Memory B cell (primary cell): Measurements from ENCODE around the gene CRKL.

Experiments used
- ATAC-seq: fragments of 150-1000 bp; cut with Tn5 transposase; 2 replicates; pipeline ENCODE4 v1.10.0; 2021; ENCODE audit warnings: low read depth, mild to moderate bottlenecking, moderate library complexity
- DNase-seq, 2 donors: peaks; one replicate each; pipeline ENCODE4 v3.0.0; 2022; ENCODE audit warnings: low spot score in 2 of 2
- H3K27ac Mint-ChIP-seq: one replicate; pipeline ENCODE4 v1.8.0; 2022; ENCODE audit warnings: mild to moderate bottlenecking, moderate library complexity, mixed read lengths
- H3K27me3 Mint-ChIP-seq: one replicate; pipeline ENCODE4 v1.8.0; 2022; ENCODE audit warnings: mixed read lengths
- H3K36me3 Mint-ChIP-seq: one replicate; pipeline ENCODE4 v1.8.0; 2022; ENCODE audit warnings: mild to moderate bottlenecking, mixed read lengths
- H3K4me1 Mint-ChIP-seq: one replicate; pipeline ENCODE4 v1.8.0; 2022; ENCODE audit warnings: mixed read lengths
- H3K4me3 Mint-ChIP-seq: one replicate; pipeline ENCODE4 v1.8.0; 2022; ENCODE audit warnings: mild to moderate bottlenecking, moderate library complexity, mixed read lengths
- H3K9me3 Mint-ChIP-seq: one replicate; pipeline ENCODE4 v1.8.0; 2022; ENCODE audit warnings: mixed read lengths

CRKL gene

DNA sequence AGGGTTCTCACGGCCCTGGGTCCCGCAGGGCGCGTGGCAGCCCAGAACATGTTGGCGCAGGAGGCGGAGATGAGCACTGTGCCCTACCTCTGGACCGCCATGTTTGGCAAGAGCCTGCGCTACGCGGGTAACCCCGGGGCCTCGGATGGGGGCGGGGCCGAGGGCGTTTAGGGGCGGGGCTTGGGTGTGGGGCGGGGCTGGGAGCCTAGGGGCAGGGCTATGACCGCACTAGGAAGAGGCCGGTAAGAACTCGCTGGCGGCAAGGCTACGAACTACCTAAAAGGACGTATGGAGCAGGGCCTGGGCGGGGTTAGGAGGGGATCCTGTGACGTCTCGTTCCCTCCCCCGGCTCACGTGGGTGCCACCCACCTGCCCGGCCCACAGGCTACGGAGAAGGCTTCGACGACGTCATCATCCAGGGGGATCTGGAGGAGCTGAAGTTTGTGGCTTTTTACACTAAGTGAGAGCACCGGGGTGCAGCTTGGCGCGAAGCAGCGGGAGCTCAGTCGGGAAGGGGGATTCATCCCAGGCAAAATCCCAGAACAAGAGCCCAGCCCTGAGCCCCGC lies 62.1 kb downstream of the CRKL start:
- Mint-ChIP-seq H3K9me3 (peaks cover 3% of the 10 kb centered on the region), H3K4me3 (peak overlapping the region; percentile 75)

DNA sequence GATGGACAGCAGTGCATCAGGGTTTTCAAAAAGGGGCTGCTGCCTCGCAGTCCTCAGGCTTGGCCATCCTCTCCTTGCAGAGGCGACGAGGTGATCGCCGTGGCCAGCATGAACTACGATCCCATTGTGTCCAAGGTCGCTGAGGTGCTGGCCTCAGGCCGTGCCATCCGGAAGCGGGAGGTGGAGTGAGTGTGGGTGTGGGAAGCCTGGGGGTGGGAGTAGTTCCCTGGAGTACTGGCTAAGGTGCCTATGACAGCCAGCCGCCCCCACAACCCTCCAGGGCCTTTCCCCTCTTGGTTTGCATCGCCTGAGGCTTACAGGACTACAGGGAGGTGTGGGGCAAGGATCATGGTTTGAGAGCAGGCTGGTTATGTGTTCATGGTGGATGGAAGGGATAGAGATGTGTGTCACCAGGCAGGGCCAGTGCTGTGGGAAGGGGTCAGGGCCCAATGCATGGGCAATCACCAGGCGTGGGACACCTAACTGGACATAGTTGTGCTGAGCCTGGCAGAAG lies 62.8 kb downstream of the CRKL start:
- H3K27ac Mint-ChIP-seq, result no peak overlapping the region
- peaks cover 5% of the 10 kb centered on the region for H3K36me3 Mint-ChIP-seq
- peaks cover 3% of the 10 kb centered on the region for H3K27me3 Mint-ChIP-seq
- H3K4me3 Mint-ChIP-seq, result no peak overlapping the region
- H3K4me1 Mint-ChIP-seq, result peaks cover 26% of the 10 kb centered on the region
- DNase-seq, result no peak
- peaks cover 3% of the 10 kb centered on the region for H3K9me3 Mint-ChIP-seq
- no peak for ATAC-seq

More for the DNA sequence above, 62.1 kb downstream of the CRKL start:
- Mint-ChIP-seq H3K4me1 (peaks cover 26% of the 10 kb centered on the region), H3K36me3 (peaks cover 5% of the 10 kb centered on the region), H3K27me3 (peaks cover 3% of the 10 kb centered on the region), H3K27ac (peak overlapping the region; percentile 81)
- ATAC-seq, result peak; percentile 77
- peak in 1 of 2 donors; percentile 58 for DNase-seq

DNA sequence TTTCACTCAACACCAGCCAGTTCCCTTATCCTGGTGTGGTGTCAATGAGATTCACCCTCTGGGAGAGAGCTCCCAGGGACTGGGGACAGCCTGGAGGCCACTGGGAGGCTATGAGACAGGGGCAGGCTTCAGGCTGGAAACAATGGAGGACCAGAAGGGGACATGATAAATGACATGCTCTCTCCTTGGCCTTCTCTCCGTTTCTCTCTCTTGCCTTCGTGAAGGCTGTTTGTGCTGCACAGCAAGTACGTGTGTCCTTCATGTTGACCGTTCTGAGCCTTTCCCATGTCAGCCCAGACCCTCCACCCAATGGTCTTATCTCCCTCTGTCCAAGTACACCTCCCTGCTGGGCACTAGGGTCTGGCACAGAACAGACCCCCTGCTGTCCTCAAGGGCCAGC lies 63.3 kb downstream of the CRKL start:
- Mint-ChIP-seq H3K9me3 (peaks cover 3% of the 10 kb centered on the region), H3K36me3 (peaks cover 5% of the 10 kb centered on the region), H3K4me1 (peaks cover 26% of the 10 kb centered on the region), H3K4me3 (no peak overlapping the region), H3K27me3 (peaks cover 3% of the 10 kb centered on the region), H3K27ac (no peak overlapping the region)
- DNase-seq (no peak), ATAC-seq (no peak)

- Mint-ChIP-seq H3K4me1 (peaks cover 26% of the 10 kb centered on the region), H3K27me3 (peaks cover 3% of the 10 kb centered on the region), H3K9me3 (peaks cover 3% of the 10 kb centered on the region), H3K36me3 (peaks cover 5% of the 10 kb centered on the region), H3K27ac (peak overlapping the region; percentile 90), H3K4me3 (peak overlapping the region; percentile 93)
- ATAC-seq, result no peak
- no peak for DNase-seq
Measured at GRCh38 chr22:20980938-20981722, 63.9 kb downstream of the CRKL start.

DNA sequence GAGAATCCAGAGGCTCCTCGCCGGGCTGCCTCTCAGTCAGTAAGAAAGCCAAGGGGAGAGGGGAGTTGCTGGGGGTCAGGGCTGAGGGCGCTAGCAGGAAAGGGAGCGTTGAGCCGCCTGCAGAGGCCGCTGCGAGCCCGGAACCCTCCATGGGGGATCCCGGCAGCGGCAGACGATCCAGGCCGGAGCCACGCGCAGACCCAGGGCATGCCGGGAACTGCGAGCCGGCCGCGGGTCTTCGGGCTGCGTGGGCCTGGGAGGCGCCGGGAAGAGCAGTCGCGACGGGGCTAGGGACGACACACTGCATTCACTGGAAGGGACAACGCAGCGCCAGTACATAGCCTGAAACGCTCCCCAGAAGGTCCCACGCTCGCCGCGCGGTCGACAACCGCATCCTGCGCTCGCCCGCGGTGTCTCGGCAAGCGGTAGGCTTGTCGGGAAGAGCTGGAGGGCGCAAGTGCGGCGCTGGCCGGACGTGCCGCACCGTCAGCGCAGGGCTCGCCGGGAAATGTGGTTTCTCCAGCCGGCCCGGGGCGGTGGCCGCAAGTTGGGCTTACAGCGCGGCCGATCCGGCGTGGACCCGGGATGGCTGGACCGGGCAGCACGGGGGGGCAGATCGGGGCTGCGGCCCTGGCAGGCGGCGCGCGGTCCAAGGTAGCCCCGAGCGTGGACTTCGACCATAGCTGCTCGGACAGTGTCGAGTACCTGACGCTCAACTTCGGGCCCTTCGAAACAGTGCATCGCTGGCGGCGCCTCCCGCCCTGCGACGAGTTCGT lies 64.8 kb downstream of the CRKL start, which contains the start of gene LZTR1:
LZTR1 (plus strand) TSS at position 511 of the 776 bp plus-strand sequence; CDS start at position 586, 75 bp downstream.
- Mint-ChIP-seq H3K27me3 (peaks cover 3% of the 10 kb centered on the region), H3K27ac (peak within 1 kb of the TSS; percentile 90), H3K4me1 (peaks cover 28% of the 10 kb centered on the region), H3K36me3 (peaks cover 8% of the 10 kb centered on the region), H3K4me3 (peak within 1 kb of the TSS; percentile 93), H3K9me3 (peaks cover 3% of the 10 kb centered on the region)
- ATAC-seq, result peak; percentile 74
- DNase-seq, result peak; percentile 53 to 61

DNA sequence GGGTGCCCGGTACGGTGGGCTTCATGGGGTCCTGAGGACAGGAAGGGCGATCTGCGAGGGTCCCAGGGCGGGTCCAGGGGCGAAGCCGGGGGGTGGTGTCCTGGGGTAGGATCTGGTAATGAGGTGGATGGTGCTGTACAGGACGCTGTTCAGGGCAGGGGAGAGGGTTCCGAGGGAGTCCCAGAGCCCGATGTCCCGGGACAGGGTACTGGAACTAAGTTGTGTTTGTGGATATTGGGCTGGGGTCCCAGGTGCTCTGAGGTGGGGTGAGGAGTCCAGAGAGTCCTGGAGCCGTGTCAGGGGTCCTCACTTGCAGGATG lies 65.3 kb downstream of the CRKL start:
- Mint-ChIP-seq H3K9me3 (peaks cover 3% of the 10 kb centered on the region), H3K36me3 (peaks cover 9% of the 10 kb centered on the region), H3K27ac (peak overlapping the region; percentile 90), H3K4me1 (peaks cover 28% of the 10 kb centered on the region), H3K27me3 (peaks cover 3% of the 10 kb centered on the region), H3K4me3 (peak overlapping the region; percentile 93)
- no peak for DNase-seq
- no peak for ATAC-seq

DNA sequence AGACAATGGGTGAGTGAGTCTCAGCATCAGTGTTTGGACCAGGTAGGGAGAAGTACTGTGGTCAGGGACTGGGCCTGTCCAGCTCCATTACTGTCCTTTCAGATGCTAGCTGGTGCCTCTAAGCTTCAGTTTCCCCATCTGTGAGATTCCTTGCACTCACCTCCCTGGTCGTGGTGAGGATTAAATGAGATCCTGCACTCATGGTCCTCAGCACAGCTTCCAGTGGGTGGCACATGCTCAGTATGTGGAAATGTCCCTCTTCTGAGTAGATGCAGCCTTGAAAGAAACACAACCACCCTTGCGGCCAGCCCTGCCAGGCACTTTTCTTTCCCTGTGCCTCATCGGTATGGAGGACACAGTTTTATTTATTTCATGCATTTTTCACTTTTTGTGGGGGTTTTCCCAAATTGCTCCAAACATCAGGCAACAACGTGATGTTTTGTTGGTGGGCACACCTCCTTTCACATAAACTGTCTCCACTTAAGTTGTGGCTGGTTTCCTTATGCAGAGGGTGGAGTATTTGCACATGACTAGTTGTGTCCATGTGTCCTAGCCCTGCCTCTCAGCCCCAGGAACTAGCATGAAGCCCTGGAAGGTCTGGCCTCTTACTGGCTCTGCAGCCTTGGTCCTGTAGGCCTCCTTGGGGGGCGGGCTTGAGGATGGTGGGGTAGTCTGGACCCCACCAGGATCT lies 66.0 kb downstream of the CRKL start:
- H3K4me1 Mint-ChIP-seq, result peaks cover 28% of the 10 kb centered on the region
- H3K27me3 Mint-ChIP-seq, result peaks cover 3% of the 10 kb centered on the region
- H3K27ac Mint-ChIP-seq, result peak overlapping the region; percentile 90
- peaks cover 12% of the 10 kb centered on the region for H3K36me3 Mint-ChIP-seq
- ATAC-seq (no peak), DNase-seq (no peak)
- H3K9me3 Mint-ChIP-seq, result peaks cover 3% of the 10 kb centered on the region
- peak overlapping the region; percentile 93 for H3K4me3 Mint-ChIP-seq

- DNase-seq, result no peak
- Mint-ChIP-seq H3K36me3 (peaks cover 11% of the 10 kb centered on the region), H3K9me3 (no peaks in the 10 kb centered on the region), H3K4me1 (peaks cover 21% of the 10 kb centered on the region), H3K27me3 (no peaks in the 10 kb centered on the region), H3K4me3 (no peak overlapping the region), H3K27ac (no peak overlapping the region)
- no peak for ATAC-seq
Measured at GRCh38 chr22:20985720-20986119, 68.5 kb downstream of the CRKL start.

- Mint-ChIP-seq H3K4me1 (peaks cover 16% of the 10 kb centered on the region), H3K9me3 (no peaks in the 10 kb centered on the region)
Measured at GRCh38 chr22:20986365-20986764, 69.2 kb downstream of the CRKL start.

DNA sequence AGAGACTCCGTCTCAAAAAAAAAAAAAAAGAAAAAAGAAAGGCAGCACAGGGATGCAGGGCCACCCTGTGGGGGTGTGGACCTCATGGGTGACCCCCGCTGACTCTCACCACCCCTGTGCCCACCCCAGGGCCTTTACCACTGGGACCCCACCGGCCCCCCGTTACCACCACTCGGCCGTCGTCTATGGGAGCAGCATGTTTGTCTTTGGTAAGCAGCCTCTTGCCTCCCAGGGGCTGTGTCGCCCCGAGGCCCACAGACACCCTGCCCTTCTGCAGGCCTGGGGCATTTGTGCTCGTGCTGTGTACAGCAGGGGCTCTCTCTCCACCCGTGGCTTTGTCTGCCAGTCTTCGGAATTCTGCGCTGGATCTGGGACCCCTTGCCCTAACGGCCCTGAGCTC lies 70.2 kb downstream of the CRKL start:
- Mint-ChIP-seq H3K4me3 (no peak overlapping the region), H3K9me3 (no peaks in the 10 kb centered on the region), H3K27ac (no peak overlapping the region), H3K36me3 (peaks cover 14% of the 10 kb centered on the region), H3K4me1 (peaks cover 13% of the 10 kb centered on the region), H3K27me3 (no peaks in the 10 kb centered on the region)
- no peak for DNase-seq
- ATAC-seq, result no peak

More at GRCh38 chr22:20986365-20986764, 69.2 kb downstream of the CRKL start:
- Mint-ChIP-seq H3K4me3 (no peak overlapping the region), H3K36me3 (peaks cover 14% of the 10 kb centered on the region), H3K27ac (no peak overlapping the region), H3K27me3 (no peaks in the 10 kb centered on the region)
- DNase-seq (no peak), ATAC-seq (no peak)

DNA sequence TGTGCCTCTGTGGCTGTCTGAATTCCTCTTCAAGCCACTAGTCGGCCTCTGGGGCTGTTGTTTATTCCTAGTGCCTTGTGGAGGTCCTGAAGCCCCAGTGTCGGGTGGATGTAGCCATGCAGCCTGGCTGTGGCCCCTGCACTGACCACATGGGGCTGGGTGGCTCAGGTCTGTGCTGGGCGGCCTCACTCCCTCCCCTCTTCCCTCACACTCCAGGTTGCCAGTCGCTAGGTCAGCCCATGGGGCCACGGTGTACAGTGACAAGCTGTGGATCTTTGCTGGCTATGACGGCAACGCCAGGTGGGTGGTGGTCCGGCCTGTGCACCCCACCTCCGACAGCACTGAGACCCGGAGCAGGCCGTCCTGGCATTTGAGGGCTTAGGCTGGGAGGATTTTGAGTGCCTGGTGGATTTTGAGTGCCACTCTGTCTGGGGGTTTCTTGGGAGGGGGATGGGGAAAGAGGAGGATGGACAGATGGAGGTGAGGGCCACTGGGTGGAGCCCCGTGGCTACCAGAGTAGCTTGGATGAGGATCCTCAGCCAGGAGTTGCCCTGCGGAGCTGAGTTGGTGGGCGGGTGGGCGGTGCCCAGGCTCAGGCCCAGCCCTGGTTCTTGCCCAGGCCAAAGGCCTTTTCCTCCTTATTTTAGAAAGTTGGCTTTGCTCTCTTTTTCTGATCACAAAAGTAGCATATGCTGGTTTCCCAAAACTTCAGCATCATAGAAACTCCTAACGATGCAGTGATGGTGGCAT lies 71.5 kb downstream of the CRKL start:
- no peaks in the 10 kb centered on the region for H3K9me3 Mint-ChIP-seq

GRCh38 chr22:20989323-20990138 lies 72.3 kb downstream of the CRKL start:
- ATAC-seq (no peak), DNase-seq (no peak)
- H3K27me3 Mint-ChIP-seq, result no peaks in the 10 kb centered on the region
- peaks cover 2% of the 10 kb centered on the region for H3K4me1 Mint-ChIP-seq
- peaks cover 12% of the 10 kb centered on the region for H3K36me3 Mint-ChIP-seq
- no peaks in the 10 kb centered on the region for H3K9me3 Mint-ChIP-seq
- H3K27ac Mint-ChIP-seq, result no peak overlapping the region
- no peak overlapping the region for H3K4me3 Mint-ChIP-seq

More for the DNA sequence above, 71.5 kb downstream of the CRKL start:
- peaks cover 6% of the 10 kb centered on the region for H3K4me1 Mint-ChIP-seq
- no peak for ATAC-seq
- peaks cover 16% of the 10 kb centered on the region for H3K36me3 Mint-ChIP-seq
- H3K4me3 Mint-ChIP-seq, result no peak overlapping the region
- H3K27ac Mint-ChIP-seq, result no peak overlapping the region
- no peaks in the 10 kb centered on the region for H3K27me3 Mint-ChIP-seq
- DNase-seq, result no peak
